ENCODE results near the gene ZFAND3. TPM values are rescaled to one million over a fixed set of nuclear protein-coding genes. Genes with fewer than 3 reads are reported as not detected.

The ZFAND3 gene
- total RNA-seq, 1 donor from 2014 or later = 62.2 TPM

GRCh38 chr6:38004908-38005307 is 185.4 kb downstream of the ZFAND3 start:
- DNase-seq (ENCODE audit: low read depth) = no peak

DNA sequence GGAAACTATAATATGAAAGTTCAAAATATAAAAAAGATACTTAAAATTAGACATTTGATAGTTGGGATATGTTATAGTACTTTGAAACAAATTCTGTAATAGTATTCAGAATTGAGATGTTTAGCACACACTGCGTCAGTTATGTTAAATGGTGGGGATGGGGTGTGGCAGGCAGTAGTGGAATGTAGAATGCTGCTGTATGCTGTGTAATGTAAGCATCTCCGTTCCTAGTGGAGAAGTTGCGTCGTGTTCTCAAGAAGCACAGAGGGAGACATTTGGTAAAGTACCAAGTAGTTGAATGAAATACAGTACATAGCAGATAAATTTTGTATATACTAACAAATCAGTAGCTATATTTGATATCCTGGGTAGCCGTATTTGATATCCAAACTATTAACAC is 192.4 kb downstream of the ZFAND3 start:
- no peak for DNase-seq (ENCODE audit: low read depth)

DNA sequence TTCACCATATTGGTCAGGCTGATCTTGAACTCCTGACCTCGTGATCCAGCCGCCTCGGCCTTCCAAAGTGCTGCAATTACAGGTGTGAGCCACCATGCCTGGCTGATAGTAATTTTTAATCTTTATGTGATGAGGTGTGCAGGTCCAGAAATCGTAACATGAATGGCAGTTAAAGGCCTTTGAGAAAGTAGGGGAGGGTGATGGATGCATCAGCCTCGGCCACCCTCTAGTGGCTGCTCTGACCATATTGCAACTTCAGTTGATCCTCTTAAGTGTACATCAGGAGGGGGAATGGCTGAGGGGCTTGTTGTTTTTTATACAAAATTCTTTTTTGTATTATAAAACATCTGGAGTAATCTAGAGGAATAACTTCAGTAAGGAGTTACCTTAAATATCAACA is 193.0 kb downstream of the ZFAND3 start:
- peak; percentile 43 for DNase-seq (ENCODE audit: low read depth)

- DNase-seq (ENCODE audit: low read depth) = peak; percentile 19
Observed at GRCh38 chr6:38015341-38015740, 195.8 kb downstream of the ZFAND3 start.

DNA sequence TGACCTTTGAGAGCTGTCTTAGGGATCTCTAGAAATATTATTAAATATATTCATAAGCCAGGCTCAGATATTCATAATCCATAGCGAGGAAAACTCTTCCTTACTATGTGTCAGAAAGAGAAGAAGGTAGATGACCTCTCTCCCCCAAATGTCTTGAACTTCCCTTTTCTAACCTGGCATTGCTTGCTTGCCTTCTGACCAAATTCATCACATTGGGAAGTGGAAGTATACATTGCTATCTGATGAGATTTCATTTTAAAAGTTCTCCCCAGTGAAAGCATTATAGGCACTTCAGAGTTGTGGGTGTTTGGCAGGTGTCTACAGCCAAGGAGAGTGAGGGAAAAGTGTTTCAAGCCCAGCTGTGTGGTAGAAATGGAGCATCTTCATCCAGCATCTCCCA is 197.3 kb downstream of the ZFAND3 start:
- DNase-seq (ENCODE audit: low read depth) = no peak

GRCh38 chr6:38018755-38019165 is 199.2 kb downstream of the ZFAND3 start:
- no peak for DNase-seq (ENCODE audit: low read depth)

DNA sequence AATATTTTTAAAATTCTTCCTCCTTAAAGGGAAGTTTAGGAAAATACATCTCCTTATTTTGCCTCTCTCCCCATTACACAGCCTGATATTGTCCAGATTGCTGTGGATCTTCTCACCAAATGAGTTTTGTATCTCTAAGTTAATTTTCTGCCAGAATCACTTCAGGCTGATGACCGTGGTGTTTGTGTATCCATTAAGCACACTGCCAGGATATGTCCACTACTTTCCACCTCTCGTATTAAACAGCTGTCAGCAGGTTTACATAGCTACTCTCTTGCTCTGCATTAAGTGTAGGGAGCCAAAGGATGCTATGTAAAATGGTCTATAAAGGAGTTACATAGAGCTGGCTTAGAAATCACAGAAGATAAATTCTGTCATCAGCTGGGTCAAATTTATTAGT is 201.1 kb downstream of the ZFAND3 start:
- no peak for DNase-seq (ENCODE audit: low read depth)

DNA sequence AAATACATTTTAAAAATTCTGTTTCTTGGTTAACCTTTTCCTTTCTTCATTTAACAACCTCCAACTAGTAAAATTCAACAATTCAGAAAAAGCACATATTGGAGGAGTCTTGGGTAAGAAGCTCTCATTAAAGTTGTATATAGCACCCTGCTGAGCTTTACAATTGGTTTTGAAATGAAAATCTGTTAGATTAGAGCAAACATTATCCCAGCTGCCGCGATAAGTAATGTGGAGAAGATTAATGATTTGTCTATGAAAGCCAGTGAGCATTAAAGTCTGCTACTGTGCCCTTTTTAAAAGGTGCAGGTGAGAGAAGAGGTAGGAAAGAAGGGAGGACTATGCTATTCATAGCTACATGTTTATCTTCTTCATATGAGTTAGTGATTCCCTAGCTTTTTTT is 201.5 kb downstream of the ZFAND3 start:
- no peak for DNase-seq (ENCODE audit: low read depth)

DNA sequence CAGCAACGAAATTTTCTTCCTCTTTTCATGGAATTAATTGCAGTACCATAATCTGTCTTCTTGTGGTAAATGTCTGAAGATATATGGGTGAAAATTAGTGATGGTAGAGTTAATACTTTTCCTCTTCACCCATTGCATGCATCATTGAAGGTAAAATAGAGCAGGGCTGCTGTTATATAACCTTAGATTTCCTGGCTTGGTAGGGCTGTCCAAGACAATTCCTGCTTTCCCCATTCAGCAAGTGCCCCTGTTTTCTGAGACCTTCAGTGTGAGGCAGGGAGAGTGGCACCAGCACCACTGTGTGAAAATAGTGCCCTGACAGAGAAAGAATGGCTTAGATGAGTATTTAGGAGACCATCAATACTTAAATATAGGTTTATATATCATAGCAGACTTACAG is 202.0 kb downstream of the ZFAND3 start:
- no peak for DNase-seq (ENCODE audit: low read depth)

DNA sequence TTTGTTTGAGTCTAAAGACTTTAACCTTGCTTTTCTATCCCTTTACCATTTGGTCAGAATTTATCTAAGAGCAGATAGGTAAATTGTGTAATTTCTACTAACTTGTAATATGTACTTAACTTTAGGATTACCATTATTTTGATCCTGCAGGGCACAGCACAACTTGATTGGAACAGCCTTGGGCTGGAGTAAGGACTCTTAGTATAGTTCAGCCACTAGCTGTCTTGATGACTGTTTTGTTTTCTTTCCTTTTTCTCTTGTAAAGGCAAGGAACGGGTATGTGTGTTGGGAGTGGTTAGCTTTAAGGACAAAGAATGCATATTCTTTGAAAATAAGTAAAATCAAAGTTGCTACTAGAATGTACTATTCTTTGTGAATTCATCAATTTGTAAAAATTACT is 203.2 kb downstream of the ZFAND3 start:
- no peak for DNase-seq (ENCODE audit: low read depth)

- no peak for DNase-seq (ENCODE audit: low read depth)
Observed at GRCh38 chr6:38024908-38025307, 205.4 kb downstream of the ZFAND3 start.

GRCh38 chr6:38025451-38025850 is 205.9 kb downstream of the ZFAND3 start:
- DNase-seq (ENCODE audit: low read depth) = no peak

GRCh38 chr6:38027685-38028373 is 208.3 kb downstream of the ZFAND3 start:
- peak; percentile 24 for DNase-seq (ENCODE audit: low read depth)

DNA sequence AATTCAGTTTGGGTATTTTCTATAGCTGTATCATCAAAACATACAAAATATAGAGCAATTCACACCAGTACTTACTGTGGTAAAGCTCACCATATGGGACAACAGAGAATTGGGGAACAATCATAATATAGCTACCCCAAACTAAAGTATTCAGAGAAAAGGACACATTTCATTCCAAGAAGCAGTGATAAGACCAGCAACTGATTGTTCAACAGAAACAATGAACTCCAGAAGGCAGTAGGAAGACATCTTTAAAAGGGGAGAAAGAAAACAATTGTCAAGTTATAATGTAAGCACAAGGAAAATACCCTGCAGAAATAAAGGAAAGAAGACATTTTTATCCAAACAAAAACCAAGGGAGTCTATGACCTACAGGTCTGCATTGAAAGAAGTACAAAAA is 210.9 kb downstream of the ZFAND3 start:
- no peak for DNase-seq (ENCODE audit: low read depth)

GRCh38 chr6:38032797-38033196 is 213.3 kb downstream of the ZFAND3 start:
- no peak for DNase-seq (ENCODE audit: low read depth)

DNA sequence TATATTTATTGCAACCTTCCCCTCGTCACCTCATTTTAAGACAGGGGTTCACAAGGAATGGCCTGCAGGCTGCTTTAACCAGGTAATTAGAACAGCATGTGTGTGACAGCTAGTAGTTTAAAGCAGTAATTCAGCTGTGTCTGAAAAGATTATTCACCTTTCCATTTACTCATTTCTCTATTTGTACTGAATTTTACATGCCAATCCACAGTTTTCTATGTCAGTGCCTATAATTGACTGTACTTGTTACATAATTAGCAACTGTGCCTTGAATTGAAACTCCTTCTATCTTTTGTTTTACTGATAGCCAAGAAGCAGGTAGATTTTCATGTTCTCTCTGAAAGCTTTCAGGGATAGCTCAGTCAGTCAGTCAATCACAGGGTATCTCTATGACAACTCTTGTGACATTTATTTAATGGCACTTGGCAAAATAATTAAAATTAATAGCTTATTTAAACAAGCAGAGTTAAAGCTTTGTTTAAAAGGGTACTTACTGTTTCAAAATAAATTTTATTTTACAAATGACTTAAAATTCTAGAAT is 214.0 kb downstream of the ZFAND3 start:
- no peak for DNase-seq (ENCODE audit: low read depth)

DNA sequence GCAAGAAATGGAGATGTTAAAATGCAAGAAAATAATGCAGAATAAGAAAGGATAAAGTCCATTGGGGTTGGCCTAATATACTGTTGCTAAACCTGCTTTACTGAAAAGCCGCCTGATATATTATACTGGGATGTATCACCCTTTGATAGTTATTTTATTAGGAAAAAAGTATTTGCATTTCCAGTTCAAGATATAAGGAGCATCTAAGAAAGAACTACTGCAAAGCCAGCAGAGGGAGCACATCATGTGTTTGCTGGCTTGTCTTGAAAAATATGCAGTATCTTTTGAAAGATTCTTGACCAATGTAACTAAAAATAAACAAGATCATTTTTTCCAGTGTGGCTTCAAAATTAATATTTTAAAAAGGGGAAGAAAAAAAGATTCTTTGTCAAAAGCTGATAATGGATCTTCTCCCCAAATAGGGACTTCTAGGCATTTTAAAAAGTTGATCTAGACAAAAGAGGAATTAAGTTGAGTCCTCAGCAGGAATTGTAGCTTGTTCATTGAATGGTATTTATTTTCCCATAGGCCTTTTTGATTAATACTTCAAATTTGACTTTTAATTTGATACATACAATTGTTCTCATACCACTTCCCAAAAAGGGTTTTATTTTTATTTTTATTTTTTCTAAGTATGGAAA is 214.9 kb downstream of the ZFAND3 start:
- DNase-seq (ENCODE audit: low read depth) = peak; percentile 52

- no peak for DNase-seq (ENCODE audit: low read depth)
Observed at GRCh38 chr6:38035478-38035877, 216.0 kb downstream of the ZFAND3 start.

DNA sequence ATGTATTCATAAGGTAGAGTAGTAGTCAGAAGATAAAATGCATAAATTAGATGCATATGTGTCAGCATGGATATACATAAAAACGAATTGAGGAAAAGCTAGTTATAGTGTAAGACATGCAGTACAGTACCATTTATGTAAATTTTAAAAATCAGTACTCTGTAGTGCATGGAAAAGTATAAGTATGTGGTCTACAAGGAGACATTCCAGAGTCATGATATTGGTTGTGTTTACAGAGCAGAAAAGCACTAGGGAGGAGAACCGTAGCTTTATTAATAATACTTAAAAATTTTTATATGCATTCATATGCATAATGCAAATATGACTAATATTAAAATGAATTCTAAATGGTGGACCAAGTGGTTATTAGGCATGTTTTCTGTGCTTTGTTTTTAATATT is 220.0 kb downstream of the ZFAND3 start:
- no peak for DNase-seq (ENCODE audit: low read depth)

- DNase-seq (ENCODE audit: low read depth) = no peak
Observed at GRCh38 chr6:38040254-38040653, 220.7 kb downstream of the ZFAND3 start.

DNA sequence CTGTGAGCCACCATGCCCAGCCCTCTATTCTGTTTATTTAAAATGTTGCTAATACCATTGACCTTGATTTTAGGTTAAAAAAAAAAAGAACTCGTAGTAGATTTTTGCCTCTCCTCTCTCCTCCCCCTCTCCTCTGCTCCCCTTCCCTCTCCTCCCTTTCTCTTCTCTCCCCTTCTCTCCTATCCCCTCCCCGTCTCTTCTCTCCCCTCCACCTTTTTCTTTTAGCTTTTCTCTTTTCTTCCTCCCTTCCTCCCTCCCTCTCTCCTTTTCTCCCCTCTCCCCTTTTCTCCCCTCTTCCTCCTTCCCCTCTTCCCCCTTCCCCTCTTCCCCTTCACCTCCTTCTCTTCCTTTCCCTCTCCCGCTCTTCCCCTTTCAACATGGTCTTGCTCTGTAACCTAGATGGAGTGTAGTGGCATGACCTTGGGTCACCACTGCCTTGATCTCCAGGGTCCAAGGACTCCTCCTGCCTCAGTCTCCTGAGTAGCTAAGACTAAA is 223.8 kb downstream of the ZFAND3 start:
- no peak for DNase-seq (ENCODE audit: low read depth)

- DNase-seq (ENCODE audit: low read depth) = no peak
Observed at GRCh38 chr6:38045701-38046305, 226.3 kb downstream of the ZFAND3 start.

- no peak for DNase-seq (ENCODE audit: low read depth)
Observed at GRCh38 chr6:38047562-38047961, 228.0 kb downstream of the ZFAND3 start.

Data from renal cortical epithelial cell (primary cell).